ENCODE data around the gene KRTAP4-16.
"Not testable (repeated sequence)": the region's sequence is repeated elsewhere in the genome, so short reads cannot be mapped to it uniquely, and the experiment has no call there.

KRTAP4-16 gene

GRCh38 chr17:41107941-41108450 lies 6.0 kb upstream of the KRTAP4-16 start:
- no peak for TF ChIP-seq JUND (IDR thresholded peaks at IDR 0.05; ENCODE audit: low read depth)
- no peak for DNase-seq (ENCODE audit: low read depth in 1 of 2, low spot score in 1 of 2)
- in situ Hi-C loops (cut with HindIII; ENCODE audit: low pct_unique_long_range_greater_than_20kb, low sequenced_read_pairs): no loop called here

GRCh38 chr17:41105347-41105746 lies 3.3 kb upstream of the KRTAP4-16 start, which contains the start of gene KRTAP4-9:
TSS of gene KRTAP4-9 (plus strand) at chr17:41105389. CDS start at chr17:41105389, 0 bp downstream.
- in situ Hi-C loops (cut with HindIII; ENCODE audit: low pct_unique_long_range_greater_than_20kb, low sequenced_read_pairs); DNase-seq (ENCODE audit: low read depth in 1 of 2, low spot score in 1 of 2): not testable (repeated sequence)

GRCh38 chr17:41104386-41105038 lies 2.5 kb upstream of the KRTAP4-16 start:
- DNase-seq (ENCODE audit: low read depth in 1 of 2, low spot score in 1 of 2); in situ Hi-C loops (cut with HindIII; ENCODE audit: low pct_unique_long_range_greater_than_20kb, low sequenced_read_pairs): not testable (repeated sequence)

- in situ Hi-C loops (cut with HindIII; ENCODE audit: low pct_unique_long_range_greater_than_20kb, low sequenced_read_pairs): no loop called here
- no peak for TF ChIP-seq JUND (IDR thresholded peaks at IDR 0.05; ENCODE audit: low read depth)
- DNase-seq (ENCODE audit: low read depth in 1 of 2, low spot score in 1 of 2): no peak
Measured at GRCh38 chr17:41103896-41104295, 1.9 kb upstream of the KRTAP4-16 start.

GRCh38 chr17:41099682-41100480 lies 2.1 kb downstream of the KRTAP4-16 start:
- DNase-seq (ENCODE audit: low read depth in 1 of 2, low spot score in 1 of 2): peak in 1 of 2 experiments; percentile 92

GRCh38 chr17:41098481-41098880 lies 3.5 kb downstream of the KRTAP4-16 start:
- in situ Hi-C loops (cut with HindIII; ENCODE audit: low pct_unique_long_range_greater_than_20kb, low sequenced_read_pairs): no loop called here
- no peak for TF ChIP-seq JUND (IDR thresholded peaks at IDR 0.05; ENCODE audit: low read depth)
- DNase-seq (ENCODE audit: low read depth in 1 of 2, low spot score in 1 of 2): no peak

More at GRCh38 chr17:41099682-41100480, 2.1 kb downstream of the KRTAP4-16 start:
- peak; percentile 43; the same call in 1 of the 2 replicates for TF ChIP-seq JUND (IDR thresholded peaks at IDR 0.05; ENCODE audit: low read depth)
- in situ Hi-C loops (cut with HindIII; ENCODE audit: low pct_unique_long_range_greater_than_20kb, low sequenced_read_pairs): not testable (repeated sequence)

GRCh38 chr17:41098042-41098441 lies 4.0 kb downstream of the KRTAP4-16 start, which contains the start of gene KRTAP4-8:
TSS of gene KRTAP4-8 (minus strand) at chr17:41098142. CDS start at chr17:41098084, 58 bp downstream.
- in situ Hi-C loops (cut with HindIII; ENCODE audit: low pct_unique_long_range_greater_than_20kb, low sequenced_read_pairs): no loop called here
- no peak for DNase-seq (ENCODE audit: low read depth in 1 of 2, low spot score in 1 of 2)
- no peak for TF ChIP-seq JUND (IDR thresholded peaks at IDR 0.05; ENCODE audit: low read depth)

- no peak for DNase-seq (ENCODE audit: low read depth in 1 of 2, low spot score in 1 of 2)
- in situ Hi-C loops (cut with HindIII; ENCODE audit: low pct_unique_long_range_greater_than_20kb, low sequenced_read_pairs): no loop called here
- TF ChIP-seq JUND (IDR thresholded peaks at IDR 0.05; ENCODE audit: low read depth): no peak
Measured at GRCh38 chr17:41096055-41096454, 6.0 kb downstream of the KRTAP4-16 start.

GRCh38 chr17:41088760-41089352 lies 13.2 kb downstream of the KRTAP4-16 start:
- in situ Hi-C loops (cut with HindIII; ENCODE audit: low pct_unique_long_range_greater_than_20kb, low sequenced_read_pairs); DNase-seq (ENCODE audit: low read depth in 1 of 2, low spot score in 1 of 2): not testable (repeated sequence)

GRCh38 chr17:41084100-41084856 lies 17.7 kb downstream of the KRTAP4-16 start, which contains the start of gene KRTAP4-7:
TSS of gene KRTAP4-7 (plus strand) at chr17:41084150. CDS start at chr17:41084207, 57 bp downstream.
- DNase-seq (ENCODE audit: low read depth in 1 of 2, low spot score in 1 of 2): not testable (repeated sequence)

GRCh38 chr17:41083427-41083826 lies 18.6 kb downstream of the KRTAP4-16 start:
- DNase-seq (ENCODE audit: low read depth in 1 of 2, low spot score in 1 of 2); in situ Hi-C loops (cut with HindIII; ENCODE audit: low pct_unique_long_range_greater_than_20kb, low sequenced_read_pairs): not testable (repeated sequence)

More at GRCh38 chr17:41084100-41084856, 17.7 kb downstream of the KRTAP4-16 start, which contains the start of gene KRTAP4-7:
- in situ Hi-C loops (cut with HindIII; ENCODE audit: low pct_unique_long_range_greater_than_20kb, low sequenced_read_pairs): not testable (repeated sequence)

GRCh38 chr17:41082626-41083025 lies 19.4 kb downstream of the KRTAP4-16 start:
- TF ChIP-seq JUND (IDR thresholded peaks at IDR 0.05; ENCODE audit: low read depth): no peak
- in situ Hi-C loops (cut with HindIII; ENCODE audit: low pct_unique_long_range_greater_than_20kb, low sequenced_read_pairs): no loop called here
- peak in 1 of 2 experiments; percentile 18 for DNase-seq (ENCODE audit: low read depth in 1 of 2, low spot score in 1 of 2)

All from T47D (cell line).